Caco-2 (cell line): ENCODE measurements around the gene PARD3B. TPM values are rescaled to one million over a fixed set of nuclear protein-coding genes. Genes with fewer than 3 reads are reported as not detected.

ENCODE experiments used
- BruUV-seq: library from RNA; stranded (reverse); fragments of 400-500 nt; replicated peaks from 2 replicates; lab custom pipeline; 2021; lab: Mats Ljungman, UMichigan
- CTCF ChIA-PET: fragments of 300-600 bp; sonication (Branson Sonifier 250); formaldehyde crosslinking; loops from one replicate; lab custom pipeline; 2022; ENCODE audit warnings: antibody characterized with exemption; lab: Charles Lee
- POLR2A ChIA-PET: fragments of 300-600 bp; sonication (Branson Sonifier 250); formaldehyde crosslinking; loops from one replicate; lab custom pipeline; 2022; ENCODE audit warnings: antibody characterized with exemption; lab: Charles Lee
- DNase-seq, 2 experiments: peaks; one replicate each; pipeline versions ENCODE4 v3.0.0 to v3.0.0-alpha.2; 2020 to 2022
- H3K27me3 ChIP-seq: replicated peaks from 2 replicates; pipeline ENCODE4 v1.6.0; 2011; ENCODE audit warnings: low read length; ENCODE audit not compliant: control insufficient read depth, insufficient read depth
- H3K36me3 ChIP-seq: 2 replicates; pipeline ENCODE4 v1.5.1; 2011; ENCODE audit warnings: low read length; ENCODE audit not compliant: control insufficient read depth, insufficient read depth
- H3K4me1 ChIP-seq: fragments of 250-450 bp; sonication (Bioruptor Pico); 2 replicates; pipeline ENCODE4 v1.5.1; 2020; ENCODE audit warnings: mild to moderate bottlenecking
- H3K4me3 ChIP-seq: 2 replicates; pipeline ENCODE4 v1.5.1; 2011; ENCODE audit warnings: low read depth, mild to moderate bottlenecking, control low read depth, low read length
- H3K9me3 ChIP-seq: fragments of 250-450 bp; sonication (Bioruptor Pico); 2 replicates; pipeline ENCODE4 v1.5.1; 2020; ENCODE audit warnings: mild to moderate bottlenecking, moderate library complexity
- H3K27ac Mint-ChIP-seq: one replicate; pipeline ENCODE4 v1.8.0; 2022; ENCODE audit warnings: mixed read lengths; ENCODE audit not compliant: unreplicated experiment
- H3K27me3 Mint-ChIP-seq: one replicate; pipeline ENCODE4 v1.8.0; 2022; ENCODE audit warnings: mixed read lengths; ENCODE audit not compliant: insufficient read depth, unreplicated experiment
- H3K36me3 Mint-ChIP-seq: one replicate; pipeline ENCODE4 v1.8.0; 2022; ENCODE audit warnings: mild to moderate bottlenecking, mixed read lengths; ENCODE audit not compliant: insufficient read depth, unreplicated experiment
- H3K4me1 Mint-ChIP-seq: one replicate; pipeline ENCODE4 v1.8.0; 2022; ENCODE audit warnings: low read depth, mixed read lengths; ENCODE audit not compliant: unreplicated experiment
- H3K4me3 Mint-ChIP-seq: one replicate; pipeline ENCODE4 v1.8.0; 2022; ENCODE audit warnings: mild to moderate bottlenecking, moderate library complexity, mixed read lengths; ENCODE audit not compliant: unreplicated experiment
- H3K9me3 Mint-ChIP-seq: one replicate; pipeline ENCODE4 v1.8.0; 2022; ENCODE audit warnings: mixed read lengths; ENCODE audit not compliant: unreplicated experiment
- intact Hi-C: fragments of 100-400 bp; cut with micrococcal nuclease; formaldehyde crosslinking; loops from one replicate; pipeline ENCODE4 v1.10.0; 2022; ENCODE audit not compliant: unreplicated experiment
- total RNA-seq: library from RNA; stranded (reverse); gene quantifications from 2 replicates; pipeline ENCODE4 v1.2.3, GENCODE V29; 2022
- TF ChIP-seq, protein P1 (sequence below), 2 experiments: fragments of 200-600 bp in 1 of 2; IDR thresholded peaks; 1 replicate in 1 of 2; 2 replicates in 1 of 2; pipeline versions ENCODE4 v1.5.1 to v1.8.0; 2011 to 2022; ENCODE audit warnings: antibody characterized with exemption in 1 of 2, control low read depth in 1 of 2, inconsistent platforms in 1 of 2, low read depth in 1 of 2, low read length in 1 of 2, mild to moderate bottlenecking in 1 of 2, moderate library complexity in 1 of 2; ENCODE audit not compliant: insufficient read depth in 1 of 2, severe bottlenecking in 1 of 2, unreplicated experiment in 1 of 2

Gene PARD3B
- total RNA-seq, 1 experiment from 2014 or later, result 68.9 TPM

DNA sequence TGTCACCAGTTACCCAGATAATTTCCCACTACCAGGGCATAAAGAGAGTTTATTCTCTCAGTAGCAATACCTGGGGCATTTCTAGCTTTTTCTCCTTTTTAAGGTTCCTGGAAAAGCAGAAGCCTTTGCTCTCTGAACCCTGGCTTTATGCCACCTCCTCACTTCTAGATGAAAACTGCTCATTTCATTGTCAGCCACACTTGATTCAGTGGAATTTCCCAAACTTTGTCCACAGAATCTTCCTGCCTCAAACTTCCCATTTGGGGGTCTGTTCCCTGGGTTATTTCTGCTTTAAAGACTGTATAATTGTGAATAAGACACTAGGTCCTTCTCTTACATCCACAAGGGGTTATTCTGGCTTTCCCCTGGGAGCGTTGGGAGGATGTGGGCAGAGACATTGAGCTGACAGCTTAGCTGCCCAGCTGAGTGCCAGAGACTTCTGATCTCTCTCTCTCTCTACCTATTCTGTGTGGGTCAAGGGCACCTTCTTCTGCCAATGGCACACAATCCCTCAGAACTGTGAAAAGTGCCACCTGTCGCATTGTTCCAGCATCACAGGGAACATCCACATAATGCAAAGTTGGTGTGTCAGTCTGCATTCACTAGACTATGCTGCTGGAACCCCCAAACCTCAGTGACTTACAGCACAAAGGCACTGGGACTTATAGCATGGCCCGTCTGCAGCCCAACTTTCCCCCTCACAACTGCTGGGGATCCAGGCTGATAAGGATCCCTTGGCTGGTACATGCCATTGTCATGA, 1117.1 kb downstream of the PARD3B start:
- no peak overlapping the region for H3K4me3 Mint-ChIP-seq
- H3K4me1 Mint-ChIP-seq, result no peaks in the 10 kb centered on the region
- H3K27me3 Mint-ChIP-seq, result no peaks in the 10 kb centered on the region
- intact Hi-C loops, result no loop called here
- no peaks in the 10 kb centered on the region for H3K36me3 Mint-ChIP-seq
- peaks cover under 1% of the 10 kb centered on the region for H3K9me3 Mint-ChIP-seq
- CTCF ChIA-PET, result interaction anchor here (0.6 kb wide), 1 partner anchor 19 kb away, joined by 3 read pairs; no protein-coding TSS in a partner anchor
- POLR2A ChIA-PET, result no interaction called here
- no peak overlapping the region for H3K4me3 ChIP-seq
- no peaks in the 10 kb centered on the region for H3K36me3 ChIP-seq
- BruUV-seq, result no TSS peak
- no peaks in the 10 kb centered on the region for H3K9me3 ChIP-seq
- H3K4me1 ChIP-seq, result peaks cover 8% of the 10 kb centered on the region
- no peak for DNase-seq
- TF ChIP-seq, protein P1, sequence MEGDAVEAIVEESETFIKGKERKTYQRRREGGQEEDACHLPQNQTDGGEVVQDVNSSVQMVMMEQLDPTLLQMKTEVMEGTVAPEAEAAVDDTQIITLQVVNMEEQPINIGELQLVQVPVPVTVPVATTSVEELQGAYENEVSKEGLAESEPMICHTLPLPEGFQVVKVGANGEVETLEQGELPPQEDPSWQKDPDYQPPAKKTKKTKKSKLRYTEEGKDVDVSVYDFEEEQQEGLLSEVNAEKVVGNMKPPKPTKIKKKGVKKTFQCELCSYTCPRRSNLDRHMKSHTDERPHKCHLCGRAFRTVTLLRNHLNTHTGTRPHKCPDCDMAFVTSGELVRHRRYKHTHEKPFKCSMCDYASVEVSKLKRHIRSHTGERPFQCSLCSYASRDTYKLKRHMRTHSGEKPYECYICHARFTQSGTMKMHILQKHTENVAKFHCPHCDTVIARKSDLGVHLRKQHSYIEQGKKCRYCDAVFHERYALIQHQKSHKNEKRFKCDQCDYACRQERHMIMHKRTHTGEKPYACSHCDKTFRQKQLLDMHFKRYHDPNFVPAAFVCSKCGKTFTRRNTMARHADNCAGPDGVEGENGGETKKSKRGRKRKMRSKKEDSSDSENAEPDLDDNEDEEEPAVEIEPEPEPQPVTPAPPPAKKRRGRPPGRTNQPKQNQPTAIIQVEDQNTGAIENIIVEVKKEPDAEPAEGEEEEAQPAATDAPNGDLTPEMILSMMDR (IDR thresholded peaks at IDR 0.05; ENCODE audit: insufficient read depth in 1 of 2, low read depth in 1 of 2, low read length in 1 of 2, severe bottlenecking in 1 of 2, unreplicated experiment in 1 of 2), result no peak
- no peak overlapping the region for H3K27ac Mint-ChIP-seq
- H3K27me3 ChIP-seq, result no peaks in the 10 kb centered on the region

DNA sequence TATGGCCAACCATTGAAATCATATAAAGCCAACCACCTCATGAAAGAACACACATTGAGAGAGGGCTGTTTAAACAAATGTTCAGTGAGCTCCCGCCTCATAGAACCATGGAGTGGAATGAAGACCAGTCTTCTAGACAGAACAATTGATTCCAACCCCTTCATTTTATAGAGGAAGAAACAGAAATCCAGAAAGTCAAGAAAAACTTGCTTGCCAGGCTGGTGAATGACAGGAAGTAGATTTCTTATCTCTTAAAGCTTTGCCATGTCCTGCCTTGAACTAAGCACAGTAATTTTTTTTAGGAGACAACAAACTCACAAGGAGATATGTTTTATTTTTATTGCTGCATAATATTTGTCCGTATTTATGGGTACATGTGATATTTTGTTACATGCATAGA, 1120.5 kb downstream of the PARD3B start:
- peak in 1 of 2 experiments; percentile 47 for DNase-seq
- H3K4me1 Mint-ChIP-seq, result no peaks in the 10 kb centered on the region
- TF ChIP-seq, protein P1 (IDR thresholded peaks at IDR 0.05; ENCODE audit: insufficient read depth in 1 of 2, low read depth in 1 of 2, low read length in 1 of 2, severe bottlenecking in 1 of 2, unreplicated experiment in 1 of 2), result no peak
- intact Hi-C loops, result no loop called here
- no TSS peak for BruUV-seq
- Histone ChIP-seq H3K36me3 (no peaks in the 10 kb centered on the region), H3K4me3 (no peak overlapping the region), H3K27me3 (no peaks in the 10 kb centered on the region), H3K4me1 (peaks cover 8% of the 10 kb centered on the region), H3K9me3 (no peaks in the 10 kb centered on the region)
- ChIA-PET POLR2A (interaction anchor here (0.6 kb wide), 1 partner anchor 144 kb away, joined by 3 read pairs; no protein-coding TSS in a partner anchor), CTCF (interaction anchor here (0.9 kb wide), 1 partner anchor 10 kb away, joined by 3 read pairs; no protein-coding TSS in a partner anchor)
- H3K4me3 Mint-ChIP-seq, result no peak overlapping the region
- H3K27me3 Mint-ChIP-seq, result no peaks in the 10 kb centered on the region
- peaks cover 14% of the 10 kb centered on the region for H3K9me3 Mint-ChIP-seq
- no peaks in the 10 kb centered on the region for H3K36me3 Mint-ChIP-seq
- H3K27ac Mint-ChIP-seq, result no peak overlapping the region
